ENCODE measurements around the gene STX12. TPM values are rescaled to one million over a fixed set of nuclear protein-coding genes. Genes with fewer than 3 reads are reported as not detected.

STX12 gene
- total and polyA plus RNA-seq, 2 experiments from 2014 or later: 6.1 to 9.0 TPM

GRCh38 chr1:27823784-27824183 is 50.8 kb downstream of the STX12 start (continued):
- TF ChIP-seq ZNF462 (CRISPR knock-in tag; IDR thresholded peaks at IDR 0.05) (no peak), EZH2 (IDR thresholded peaks at IDR 0.05; ENCODE audit: low read depth, unreplicated experiment) (no peak)

GRCh38 chr1:27824411-27824810 is 51.4 kb downstream of the STX12 start:
- no peaks in the 10 kb centered on the region for H3K4me1 Mint-ChIP-seq
- Histone ChIP-seq H3K9me2 (ENCODE audit: insufficient read depth) (no peaks in the 10 kb centered on the region), H3K4me2 (no peak overlapping the region), H4K20me1 (replicated peaks; ENCODE audit: insufficient read depth) (no peaks in the 10 kb centered on the region), H3K79me2 (replicated peaks; ENCODE audit: insufficient read depth) (no peaks in the 10 kb centered on the region), H3K27me3 (ENCODE audit: insufficient read depth) (no peaks in the 10 kb centered on the region), H2AFZ (no peak overlapping the region), H3K36me3 (ENCODE audit: insufficient read depth) (0 out of 2 replicates have a peak, but pooled peaks cover 6% of the 10 kb centered on the region), H3K4me3 (no peak overlapping the region), H3K4me1 (ENCODE audit: insufficient read depth) (no peaks in the 10 kb centered on the region), H3F3A (replicated peaks; ENCODE audit: low read depth) (no peaks in the 10 kb centered on the region), H3K27ac (ENCODE audit: low read depth) (0 out of 2 replicates have a peak overlapping the region, but pooled peaks have one; percentile 75)
- H3K9me3 Mint-ChIP-seq: no peaks in the 10 kb centered on the region
- DNase-seq (ENCODE audit: low spot score) (no peak), ATAC-seq (no peak)
- no peaks in the 10 kb centered on the region for H3K36me3 Mint-ChIP-seq (ENCODE audit: low read depth)
- H3K4me3 Mint-ChIP-seq: no peak overlapping the region
- no peak overlapping the region for H3K27ac Mint-ChIP-seq
- no peaks in the 10 kb centered on the region for H3K27me3 Mint-ChIP-seq (ENCODE audit: insufficient read depth, low read depth, poor library complexity)
- TF ChIP-seq ZNF331 (CRISPR knock-in tag; IDR thresholded peaks at IDR 0.05; ENCODE audit: low read depth) (no peak), CREB1 (CRISPR knock-in tag; IDR thresholded peaks at IDR 0.05; ENCODE audit: low read depth) (no peak), ZNF114 (CRISPR knock-in tag; IDR thresholded peaks at IDR 0.05) (no peak), ZNF462 (CRISPR knock-in tag; IDR thresholded peaks at IDR 0.05) (no peak), REST (IDR thresholded peaks at IDR 0.05; ENCODE audit: unreplicated experiment) (no peak)

Measured in GM23338 (cell line).